Mesothelial cell of epicardium (in vitro differentiated cells): ENCODE data around the gene MAZ. TPM values are rescaled to one million over a fixed set of nuclear protein-coding genes. Genes with fewer than 3 reads are reported as not detected.

ENCODE experiments used
- DNase-seq, 2 experiments: peaks; one replicate each; pipeline ENCODE4 v3.0.0; 2021; ENCODE audit warnings: low spot score in 2 of 2; ENCODE audit not compliant: unreplicated experiment in 2 of 2
- H3K27ac Mint-ChIP-seq: 2 replicates; pipeline ENCODE4 v1.8.0; 2021; ENCODE audit warnings: mixed read lengths
- H3K27me3 Mint-ChIP-seq: 2 replicates; pipeline ENCODE4 v1.8.0; 2021; ENCODE audit warnings: low read depth, mixed read lengths
- H3K36me3 Mint-ChIP-seq: 2 replicates; pipeline ENCODE4 v1.8.0; 2021; ENCODE audit warnings: mixed read lengths
- H3K4me1 Mint-ChIP-seq: 2 replicates; pipeline ENCODE4 v1.8.0; 2021; ENCODE audit warnings: mixed read lengths
- H3K4me3 Mint-ChIP-seq: 2 replicates; pipeline ENCODE4 v1.8.0; 2021; ENCODE audit warnings: mild to moderate bottlenecking, moderate library complexity, mixed read lengths
- H3K9me3 Mint-ChIP-seq: 2 replicates; pipeline ENCODE4 v1.8.0; 2021; ENCODE audit warnings: mixed read lengths
- CTCF ChIP-seq: fragments of 200-600 bp; sonication (generic); IDR thresholded peaks from one replicate; pipeline ENCODE4 v1.5.0; 2021; ENCODE audit warnings: antibody characterized with exemption; ENCODE audit not compliant: unreplicated experiment
- total RNA-seq: library from RNA; stranded (reverse); gene quantifications from 3 replicates; pipeline ENCODE4 v1.2.1, GENCODE V29; 2021

Gene MAZ
- total RNA-seq, 1 donor from 2014 or later: 349 TPM

GRCh38 chr16:29835926-29836325 is 29.6 kb downstream of the MAZ start:
- no peaks in the 10 kb centered on the region for H3K27me3 Mint-ChIP-seq
- no peaks in the 10 kb centered on the region for H3K9me3 Mint-ChIP-seq
- DNase-seq: no peak
- no peak overlapping the region for H3K27ac Mint-ChIP-seq
- no peak overlapping the region for H3K4me3 Mint-ChIP-seq
- no peaks in the 10 kb centered on the region for H3K4me1 Mint-ChIP-seq
- no peaks in the 10 kb centered on the region for H3K36me3 Mint-ChIP-seq
- TF ChIP-seq CTCF: no peak

- H3K27me3 Mint-ChIP-seq: no peaks in the 10 kb centered on the region
- H3K36me3 Mint-ChIP-seq: no peaks in the 10 kb centered on the region
- H3K9me3 Mint-ChIP-seq: no peaks in the 10 kb centered on the region
These were observed 30.3 kb downstream of the MAZ start for GRCh38 chr16:29836623-29837022.

GRCh38 chr16:29837841-29838240 is 31.5 kb downstream of the MAZ start:
- Mint-ChIP-seq H3K9me3 (no peaks in the 10 kb centered on the region), H3K4me1 (no peaks in the 10 kb centered on the region), H3K27me3 (no peaks in the 10 kb centered on the region), H3K36me3 (no peaks in the 10 kb centered on the region), H3K27ac (no peak overlapping the region), H3K4me3 (no peak overlapping the region)
- DNase-seq: no peak
- no peak for TF ChIP-seq CTCF

More at GRCh38 chr16:29836623-29837022, 30.3 kb downstream of the MAZ start:
- H3K4me3 Mint-ChIP-seq: no peak overlapping the region
- DNase-seq: no peak
- H3K4me1 Mint-ChIP-seq: no peaks in the 10 kb centered on the region
- no peak overlapping the region for H3K27ac Mint-ChIP-seq
- no peak for TF ChIP-seq CTCF

GRCh38 chr16:29839822-29840221 is 33.5 kb downstream of the MAZ start:
- H3K27ac Mint-ChIP-seq: no peak overlapping the region
- H3K9me3 Mint-ChIP-seq: no peaks in the 10 kb centered on the region

GRCh38 chr16:29840240-29840639 is 33.9 kb downstream of the MAZ start:
- no peak for DNase-seq
- Mint-ChIP-seq H3K27me3 (no peaks in the 10 kb centered on the region), H3K4me1 (peaks cover 2% of the 10 kb centered on the region), H3K4me3 (no peak overlapping the region), H3K9me3 (no peaks in the 10 kb centered on the region), H3K27ac (no peak overlapping the region), H3K36me3 (no peaks in the 10 kb centered on the region)
- no peak for TF ChIP-seq CTCF

More at GRCh38 chr16:29839822-29840221, 33.5 kb downstream of the MAZ start:
- H3K4me3 Mint-ChIP-seq: no peak overlapping the region
- H3K36me3 Mint-ChIP-seq: no peaks in the 10 kb centered on the region
- no peaks in the 10 kb centered on the region for H3K27me3 Mint-ChIP-seq
- H3K4me1 Mint-ChIP-seq: no peaks in the 10 kb centered on the region
- DNase-seq: no peak
- TF ChIP-seq CTCF: no peak

GRCh38 chr16:29841631-29842030 is 35.3 kb downstream of the MAZ start:
- no peaks in the 10 kb centered on the region for H3K36me3 Mint-ChIP-seq
- no peak overlapping the region for H3K27ac Mint-ChIP-seq
- H3K9me3 Mint-ChIP-seq: no peaks in the 10 kb centered on the region
- H3K27me3 Mint-ChIP-seq: no peaks in the 10 kb centered on the region
- H3K4me1 Mint-ChIP-seq: peaks cover 4% of the 10 kb centered on the region
- no peak for TF ChIP-seq CTCF
- no peak for DNase-seq
- no peak overlapping the region for H3K4me3 Mint-ChIP-seq
